Measurements from ENCODE around the gene TSC1.
"Not testable (repeated sequence)": the region's sequence is repeated elsewhere in the genome, so short reads cannot be mapped to it uniquely, and the experiment has no call there.

The TSC1 gene

GRCh38 chr9:132973713-132974112, 29.3 kb upstream of the TSC1 start:
- TF ChIP-seq ZFX (IDR thresholded peaks at IDR 0.05) (no peak), CTCF (conservative IDR thresholded peaks at IDR 0.05) (no peak)
- no peak overlapping the region for H3K27ac ChIP-seq

GRCh38 chr9:132973166-132973565, 28.8 kb upstream of the TSC1 start:
- no peak overlapping the region for H3K27ac ChIP-seq
- TF ChIP-seq ZFX (IDR thresholded peaks at IDR 0.05) (no peak), CTCF (conservative IDR thresholded peaks at IDR 0.05) (no peak)

GRCh38 chr9:132970324-132971062, 26.1 kb upstream of the TSC1 start:
- H3K27ac ChIP-seq = no peak overlapping the region
- TF ChIP-seq CTCF (conservative IDR thresholded peaks at IDR 0.05) (no peak), ZFX (IDR thresholded peaks at IDR 0.05) (no peak)

GRCh38 chr9:132969783-132970182, 25.4 kb upstream of the TSC1 start:
- H3K27ac ChIP-seq = no peak overlapping the region
- no peak for TF ChIP-seq CTCF (conservative IDR thresholded peaks at IDR 0.05)
- TF ChIP-seq ZFX (IDR thresholded peaks at IDR 0.05) = no peak

- not testable (repeated sequence) for H3K27ac ChIP-seq
Measured at GRCh38 chr9:132967908-132968307, 23.5 kb upstream of the TSC1 start.

GRCh38 chr9:132965478-132965877, 21.1 kb upstream of the TSC1 start:
- TF ChIP-seq ZFX (IDR thresholded peaks at IDR 0.05) (no peak), CTCF (conservative IDR thresholded peaks at IDR 0.05) (no peak)
- no peak overlapping the region for H3K27ac ChIP-seq

GRCh38 chr9:132961002-132961401, 16.6 kb upstream of the TSC1 start:
- no peak for TF ChIP-seq ZFX (IDR thresholded peaks at IDR 0.05)
- TF ChIP-seq CTCF (conservative IDR thresholded peaks at IDR 0.05) = no peak
- H3K27ac ChIP-seq = no peak overlapping the region

GRCh38 chr9:132957805-132958204, 13.4 kb upstream of the TSC1 start:
- TF ChIP-seq CTCF (conservative IDR thresholded peaks at IDR 0.05) = no peak
- no peak for TF ChIP-seq ZFX (IDR thresholded peaks at IDR 0.05)
- no peak overlapping the region for H3K27ac ChIP-seq
